SHP77 (cell line): ENCODE data around the gene GOLM1.
"Not testable (repeated sequence)": the region's sequence is repeated elsewhere in the genome, so short reads cannot be mapped to it uniquely, and the experiment has no call there.

Experiments used
- DNase-seq, 2 experiments: peaks; one replicate each; lab custom pipeline; 2025; lab: John Stamatoyannopoulos, UW

Gene GOLM1

DNA sequence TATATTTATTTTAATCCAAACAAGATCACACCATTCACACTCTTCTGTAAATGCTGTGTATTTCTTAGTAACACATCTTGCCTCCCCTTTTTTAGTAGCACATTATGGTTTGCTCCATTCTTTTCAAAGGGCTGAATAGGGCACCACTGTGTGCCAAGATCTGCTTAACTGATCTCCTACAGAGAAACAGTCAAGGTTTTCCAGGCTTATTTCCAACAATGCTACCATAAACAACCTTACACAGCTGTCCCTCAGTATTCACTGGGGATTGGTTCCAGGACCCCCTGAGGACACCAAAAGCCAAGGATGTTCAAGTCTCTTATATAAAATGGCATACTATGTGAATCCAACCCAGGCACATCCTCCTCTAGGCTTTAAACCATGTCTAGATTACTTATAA, 16.5 kb downstream of the GOLM1 start:
- no peak for DNase-seq

- DNase-seq = no peak
These were observed 19.4 kb downstream of the GOLM1 start for GRCh38 chr9:86079865-86080469.

DNA sequence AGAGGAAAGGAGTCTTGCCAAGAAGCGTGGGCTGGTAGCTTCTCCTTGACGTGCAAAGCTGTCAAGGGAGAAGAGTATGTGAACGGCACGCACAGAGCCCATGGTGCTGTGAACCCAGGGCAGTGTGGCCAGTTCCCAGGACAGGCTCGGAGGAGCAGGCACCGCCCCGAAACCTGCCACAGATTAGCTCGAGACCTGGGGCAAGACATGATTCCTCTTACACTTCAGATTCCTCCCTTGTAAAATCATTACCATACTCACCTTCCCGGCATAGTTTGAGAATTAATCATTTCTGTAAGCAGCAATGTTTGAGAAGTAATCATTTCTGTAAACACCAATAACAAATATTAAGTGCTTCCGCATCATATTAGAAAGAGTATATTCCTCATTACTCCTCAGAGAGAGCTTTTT, 19.9 kb downstream of the GOLM1 start:
- no peak for DNase-seq

DNA sequence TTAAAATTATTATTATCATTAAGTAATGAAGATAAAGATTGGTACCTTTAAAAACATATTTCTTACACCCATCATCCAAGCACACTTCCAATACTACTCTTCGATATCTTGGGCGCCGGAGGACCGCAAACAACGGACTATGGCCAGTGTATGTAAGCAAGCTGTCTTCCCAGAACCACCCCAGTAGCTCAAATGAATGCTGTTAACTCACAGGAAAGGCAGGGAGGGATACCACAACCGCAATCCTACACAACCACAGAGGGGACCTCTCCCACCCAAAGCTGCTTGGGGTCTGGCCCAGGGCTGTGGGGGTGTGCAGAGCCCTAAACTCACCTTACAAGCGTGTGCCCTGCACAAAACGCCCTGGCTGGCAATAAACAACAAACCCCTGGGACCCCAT, 20.6 kb downstream of the GOLM1 start:
- no peak for DNase-seq

- no peak for DNase-seq
These were observed 22.1 kb downstream of the GOLM1 start for GRCh38 chr9:86077276-86077675.

DNA sequence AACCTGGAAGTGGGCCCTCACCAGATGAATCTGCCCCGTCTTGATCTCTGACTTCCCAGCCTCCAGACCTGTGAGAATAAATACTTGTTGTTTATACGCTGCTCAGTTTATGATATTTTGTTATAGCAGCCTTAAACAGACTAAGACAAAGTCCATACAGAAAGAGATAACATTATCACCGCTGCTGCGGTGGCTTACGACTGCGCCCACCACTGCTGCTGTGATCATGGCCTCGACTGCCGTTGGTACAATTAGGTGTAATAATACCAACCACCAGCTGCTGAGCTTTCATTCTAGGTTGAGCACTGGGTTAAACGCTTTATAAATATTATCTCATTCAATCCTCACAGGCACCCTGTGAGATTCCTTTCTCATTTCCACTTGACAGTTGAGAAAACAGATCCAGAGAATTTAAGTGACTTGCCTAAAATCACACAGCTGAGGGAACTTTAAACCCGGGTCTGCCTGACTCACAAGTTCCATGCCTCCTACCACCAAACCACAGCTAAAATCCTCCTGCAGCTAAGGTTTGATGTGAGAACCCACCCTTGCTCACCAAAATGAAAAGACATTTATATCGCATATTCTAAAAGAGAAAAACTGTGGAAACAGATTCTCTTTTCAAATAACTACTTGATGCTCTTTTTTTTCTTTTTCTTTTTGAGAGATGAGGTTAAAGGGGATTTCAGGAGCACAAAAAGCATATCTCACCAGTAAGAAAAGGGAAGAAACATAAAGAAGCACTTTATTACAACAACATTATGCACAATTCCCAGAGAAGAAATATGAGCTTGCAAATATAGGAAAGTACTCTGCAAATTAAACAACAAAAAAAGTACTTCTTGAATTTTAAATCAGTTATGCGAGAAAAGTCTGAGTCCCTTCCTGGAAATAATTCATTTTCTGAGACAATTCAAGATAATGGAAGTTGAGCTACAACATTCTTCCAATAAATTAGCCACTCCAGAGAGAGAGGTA, 23.9 kb downstream of the GOLM1 start:
- no peak for DNase-seq

GRCh38 chr9:86073839-86074238, 25.5 kb downstream of the GOLM1 start:
- DNase-seq = no peak

DNA sequence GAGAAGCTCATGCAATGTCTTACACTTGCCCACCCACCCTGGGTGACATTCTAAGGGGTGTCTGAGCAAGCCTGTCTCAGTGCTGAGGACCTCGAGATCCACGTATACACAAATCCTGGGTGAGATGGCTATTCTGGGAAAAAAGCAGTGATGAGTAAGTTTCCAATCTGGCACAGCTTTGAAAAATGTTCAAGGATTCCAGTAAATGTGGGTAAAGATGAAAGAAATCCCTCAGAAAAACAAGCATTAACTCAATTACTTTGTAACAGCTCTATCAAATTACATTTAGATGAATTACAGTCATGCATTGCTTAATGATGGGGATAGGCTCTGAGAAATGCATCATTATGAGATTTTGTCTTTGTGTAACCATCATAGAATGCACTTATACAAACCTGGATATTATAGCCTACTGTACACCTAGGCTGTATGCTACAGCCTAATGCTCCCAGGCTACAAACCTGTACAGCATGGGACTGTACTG, 26.9 kb downstream of the GOLM1 start:
- no peak for DNase-seq

DNA sequence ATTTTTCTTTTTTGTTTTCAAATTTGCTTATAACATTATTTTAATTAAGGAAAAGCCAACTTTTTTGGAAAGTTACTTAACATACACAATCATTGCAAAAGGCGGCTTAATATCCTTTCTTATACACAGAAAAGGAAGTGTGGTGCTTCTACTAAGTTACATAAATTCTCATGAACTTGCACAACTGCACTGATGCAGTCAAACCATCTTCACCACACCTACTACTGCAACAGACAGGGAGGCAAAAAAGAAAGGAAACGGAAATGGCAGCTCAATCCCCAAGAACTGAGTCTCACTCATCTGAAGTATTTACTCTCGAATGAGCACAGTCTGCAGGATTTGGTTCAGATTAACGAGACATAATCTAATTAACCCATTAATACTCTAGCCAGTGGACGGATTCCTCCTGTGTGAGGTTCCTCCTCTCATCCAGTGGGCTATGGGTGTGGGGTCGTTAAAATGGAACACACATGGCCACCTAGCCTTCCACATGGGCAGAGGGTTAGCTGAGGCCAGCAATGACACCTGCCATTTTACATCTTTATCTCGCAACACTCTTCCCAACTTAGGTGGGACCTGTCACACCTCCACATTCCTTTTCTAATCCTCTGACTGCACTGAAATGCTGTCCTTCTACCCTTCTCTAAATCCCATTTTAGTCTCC, 30.0 kb downstream of the GOLM1 start:
- DNase-seq = no peak

GRCh38 chr9:86064220-86064619, 35.1 kb downstream of the GOLM1 start:
- DNase-seq = no peak

- no peak for DNase-seq
These were observed 36.3 kb downstream of the GOLM1 start for GRCh38 chr9:86062845-86063693.

GRCh38 chr9:86061972-86062739, 37.2 kb downstream of the GOLM1 start:
- DNase-seq = no peak

DNA sequence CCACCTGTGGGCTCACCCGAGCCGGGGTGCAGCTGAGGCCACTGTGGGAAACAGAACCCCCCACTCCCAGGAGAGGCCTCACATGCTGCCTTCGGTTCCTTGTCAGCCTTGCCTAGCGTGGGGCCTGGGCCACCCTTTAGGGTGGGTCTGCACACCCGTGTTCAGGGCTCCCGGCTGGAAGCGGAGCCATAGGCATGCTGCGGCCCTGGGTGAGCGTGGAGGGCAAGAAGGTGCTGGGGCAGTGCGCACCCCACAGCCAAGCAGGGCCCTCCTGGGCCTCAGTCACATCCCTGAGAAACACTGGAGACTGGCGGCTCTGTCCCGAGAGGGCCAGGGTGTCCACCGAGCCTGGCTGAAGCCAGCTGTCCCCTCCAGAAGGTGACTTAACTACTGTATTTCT, 41.9 kb downstream of the GOLM1 start:
- no peak for DNase-seq

DNA sequence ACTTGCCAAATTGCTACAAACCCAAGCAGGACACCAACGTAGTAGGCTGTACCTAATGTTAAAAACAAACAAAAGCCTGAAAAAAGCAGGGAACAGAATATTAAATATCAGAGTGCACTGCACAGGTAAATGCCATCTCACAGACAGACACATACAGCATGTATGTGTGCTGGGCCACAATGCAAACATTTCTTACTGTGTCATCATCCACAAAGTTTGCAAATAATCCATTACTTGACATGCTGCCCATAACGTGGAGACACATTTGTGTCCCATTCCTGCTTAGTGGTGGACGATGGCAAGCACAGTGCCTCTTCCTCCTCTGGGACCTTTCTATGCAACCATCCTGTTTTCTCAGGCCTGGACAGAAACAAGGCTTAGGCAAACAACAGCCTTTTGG, 44.7 kb downstream of the GOLM1 start:
- DNase-seq = no peak

DNA sequence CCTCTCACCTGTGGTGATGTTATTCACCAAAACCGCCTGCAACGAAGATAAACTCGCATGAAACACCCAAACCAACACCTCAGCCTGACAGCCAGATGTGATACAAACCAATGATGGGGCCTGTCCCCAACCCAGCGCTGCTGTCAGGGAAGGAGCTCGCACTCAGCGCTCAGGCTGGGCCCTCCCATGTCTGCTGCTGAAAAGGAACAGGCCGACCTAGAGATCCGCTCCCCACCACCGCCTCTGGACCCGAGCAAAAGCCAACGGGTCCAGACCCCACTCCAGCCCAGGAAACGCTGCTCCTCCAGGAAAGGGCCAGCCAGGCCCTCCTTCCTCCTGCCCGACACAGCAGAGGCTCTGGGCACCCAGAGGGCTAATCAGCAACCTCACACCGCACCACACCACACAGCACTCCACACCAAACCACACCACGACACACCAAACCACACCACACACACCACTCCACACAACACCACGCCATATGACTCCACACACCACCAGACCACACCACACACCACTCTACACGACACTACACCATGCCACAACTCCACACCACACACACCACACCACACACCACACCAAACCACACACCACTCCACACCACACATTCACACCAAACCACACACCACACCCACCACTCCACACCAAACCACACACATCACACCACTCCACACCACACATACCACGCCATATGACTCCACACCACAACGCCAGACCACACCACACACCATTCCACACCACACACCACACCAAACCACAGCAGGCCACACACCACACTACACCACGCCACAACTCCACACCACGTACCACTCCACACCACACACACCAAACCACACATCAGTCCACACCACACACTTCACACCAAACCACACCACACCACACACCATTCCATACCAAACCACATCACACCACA, 46.5 kb downstream of the GOLM1 start:
- no peak for DNase-seq

DNA sequence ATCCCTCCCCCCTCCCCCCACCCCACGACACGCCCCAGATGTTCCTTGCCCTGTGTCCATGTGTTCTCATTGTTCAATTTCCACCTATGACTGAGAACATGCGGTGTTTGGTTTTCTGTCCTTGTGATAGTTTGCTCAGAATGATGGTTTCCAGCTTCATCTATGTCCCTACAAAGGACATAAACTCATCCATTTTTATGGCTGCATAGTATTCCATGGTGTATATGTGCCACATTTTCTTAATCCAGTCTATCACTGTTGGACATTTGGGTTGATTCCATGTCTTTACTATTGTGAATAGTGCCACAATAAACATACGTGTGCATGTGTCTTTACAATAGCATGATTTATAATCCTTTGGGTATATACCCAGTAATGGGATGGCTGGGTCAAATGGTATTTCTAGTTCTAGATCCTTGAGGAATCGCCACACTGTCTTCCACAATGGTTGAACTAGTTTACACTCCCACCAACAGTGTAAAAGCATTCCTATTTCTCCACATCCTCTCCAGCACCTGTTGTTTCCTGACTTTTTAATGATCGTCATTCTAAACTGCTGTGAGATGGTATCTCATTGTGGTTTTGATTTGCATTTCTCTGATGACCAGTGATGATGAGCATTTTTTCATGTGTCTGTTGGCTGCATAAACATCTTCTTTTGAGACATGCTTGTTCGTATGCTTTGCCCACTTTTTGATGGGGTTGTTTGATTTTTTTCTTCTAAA, 51.2 kb downstream of the GOLM1 start:
- DNase-seq = not testable (repeated sequence)

DNA sequence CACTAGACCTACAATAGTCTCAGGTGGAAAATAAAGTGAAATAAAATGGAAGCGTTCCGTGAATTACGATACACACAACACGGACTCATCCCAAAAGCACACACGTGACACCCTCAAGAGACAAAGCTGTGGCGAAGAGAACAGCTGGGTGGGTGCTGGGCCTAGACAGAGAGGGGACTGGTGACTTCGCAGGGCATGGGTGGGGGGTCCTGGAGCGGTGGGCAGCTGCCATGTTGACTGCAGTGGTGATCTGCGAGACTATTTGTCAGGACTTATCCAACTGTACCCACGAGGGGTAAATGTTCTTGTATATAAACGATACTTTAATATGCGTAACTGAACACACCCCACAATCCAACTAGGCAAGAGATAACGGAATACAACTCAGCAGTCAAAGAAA, 52.0 kb downstream of the GOLM1 start:
- DNase-seq = no peak

GRCh38 chr9:86046930-86047341, 52.4 kb downstream of the GOLM1 start:
- DNase-seq = no peak

DNA sequence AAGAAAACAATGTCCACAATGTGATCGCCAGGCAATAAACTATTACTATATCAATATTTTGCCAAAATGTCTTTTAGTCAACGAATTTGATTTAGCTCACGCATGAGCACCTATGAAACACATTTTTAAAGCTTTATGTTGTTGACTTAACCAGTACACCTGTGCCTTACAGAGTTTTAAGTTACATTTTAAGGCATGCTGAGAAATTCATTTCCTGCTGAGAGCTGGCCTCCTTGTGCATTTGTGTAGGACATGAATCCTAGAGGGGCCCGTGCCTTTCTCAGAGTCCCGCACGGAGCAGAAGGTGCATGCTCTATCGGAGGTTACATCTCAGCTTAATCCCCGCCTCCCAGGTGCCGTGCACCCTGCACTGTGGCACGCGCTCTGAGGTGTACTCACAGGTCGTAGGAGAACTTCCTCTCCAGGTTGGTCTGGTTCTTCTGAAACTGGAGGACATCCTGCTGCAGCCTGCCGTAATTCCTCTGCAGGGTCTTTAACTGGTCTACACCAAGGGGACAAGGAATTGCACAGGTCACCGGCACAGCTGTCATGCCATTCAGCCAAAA, 53.2 kb downstream of the GOLM1 start:
- no peak for DNase-seq
